M059J (cell line): ENCODE data around the gene ATP23. TPM values are rescaled to one million over a fixed set of nuclear protein-coding genes. Genes with fewer than 3 reads are reported as not detected.
A peak's percentile ranks its signal among the peaks of the same experiment; 100 is the strongest.

Experiments used
- DNase-seq: peaks from one replicate; pipeline ENCODE4 v3.0.0-alpha.2; 2012; ENCODE audit warnings: low read depth
- total RNA-seq: library from RNA; depleted of rRNA; stranded (reverse); fragments of >200 nt; shearing (Covaris generic); gene quantifications from 2 replicates; pipeline ENCODE4 v1.2.3, GENCODE V29; 2014; rRNA removed

Gene ATP23
- 20.7 and 24.8 TPM in 2 replicates for total RNA-seq

GRCh38 chr12:57941165-57941894 is at the start of gene ATP23:
TSS of gene ATP23 (plus strand) at chr12:57941567. CDS start at chr12:57941702, 135 bp downstream.
- DNase-seq = peak; percentile 92

GRCh38 chr12:57892232-57892972 is 49.0 kb upstream of the ATP23 start:
- no peak for DNase-seq

DNA sequence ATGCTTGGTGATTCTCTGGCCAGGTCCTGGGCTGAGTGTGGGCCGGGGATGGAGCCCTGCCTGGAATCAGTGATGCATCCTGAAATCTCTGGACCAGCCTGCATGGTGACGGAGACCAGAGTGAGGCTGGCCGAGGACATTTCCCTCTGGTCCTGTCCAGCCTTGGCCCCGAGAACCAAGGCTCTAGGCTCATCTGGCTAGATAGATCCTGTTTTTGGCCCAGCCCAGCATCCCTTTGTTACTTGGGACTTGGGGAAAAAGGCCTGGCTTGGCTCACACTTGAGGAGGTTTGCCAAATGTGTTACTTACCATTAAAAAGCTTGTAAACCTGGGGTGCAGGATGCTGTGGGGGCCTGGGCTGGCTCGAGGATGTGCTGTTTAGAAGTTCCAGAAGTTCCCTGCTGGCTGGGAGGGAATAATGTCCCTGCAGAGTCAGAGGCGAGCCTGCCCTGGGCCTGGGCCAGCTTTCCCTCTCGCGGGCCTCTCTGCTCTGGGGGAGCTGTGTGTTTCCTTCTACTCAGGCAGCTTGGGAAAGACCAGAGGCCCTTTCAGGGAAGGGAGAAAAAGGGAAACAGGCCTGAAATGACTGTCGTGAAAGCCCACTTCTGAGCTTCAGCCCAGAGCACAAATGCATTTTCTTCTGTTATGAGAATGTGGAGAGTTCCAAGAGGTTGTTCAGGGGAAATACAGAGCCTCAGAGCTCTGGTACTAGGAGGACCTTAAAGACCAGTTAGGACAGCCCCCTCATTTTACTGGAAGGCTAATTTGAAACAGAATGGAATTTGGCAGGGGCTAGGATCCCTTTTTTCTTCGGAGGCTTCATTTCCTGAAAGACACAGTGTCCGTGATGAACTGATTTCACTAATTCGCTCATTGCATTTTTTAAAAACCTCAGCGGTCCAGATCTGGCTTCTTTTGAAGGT is 47.7 kb upstream of the ATP23 start:
- DNase-seq = peak; percentile 80

DNA sequence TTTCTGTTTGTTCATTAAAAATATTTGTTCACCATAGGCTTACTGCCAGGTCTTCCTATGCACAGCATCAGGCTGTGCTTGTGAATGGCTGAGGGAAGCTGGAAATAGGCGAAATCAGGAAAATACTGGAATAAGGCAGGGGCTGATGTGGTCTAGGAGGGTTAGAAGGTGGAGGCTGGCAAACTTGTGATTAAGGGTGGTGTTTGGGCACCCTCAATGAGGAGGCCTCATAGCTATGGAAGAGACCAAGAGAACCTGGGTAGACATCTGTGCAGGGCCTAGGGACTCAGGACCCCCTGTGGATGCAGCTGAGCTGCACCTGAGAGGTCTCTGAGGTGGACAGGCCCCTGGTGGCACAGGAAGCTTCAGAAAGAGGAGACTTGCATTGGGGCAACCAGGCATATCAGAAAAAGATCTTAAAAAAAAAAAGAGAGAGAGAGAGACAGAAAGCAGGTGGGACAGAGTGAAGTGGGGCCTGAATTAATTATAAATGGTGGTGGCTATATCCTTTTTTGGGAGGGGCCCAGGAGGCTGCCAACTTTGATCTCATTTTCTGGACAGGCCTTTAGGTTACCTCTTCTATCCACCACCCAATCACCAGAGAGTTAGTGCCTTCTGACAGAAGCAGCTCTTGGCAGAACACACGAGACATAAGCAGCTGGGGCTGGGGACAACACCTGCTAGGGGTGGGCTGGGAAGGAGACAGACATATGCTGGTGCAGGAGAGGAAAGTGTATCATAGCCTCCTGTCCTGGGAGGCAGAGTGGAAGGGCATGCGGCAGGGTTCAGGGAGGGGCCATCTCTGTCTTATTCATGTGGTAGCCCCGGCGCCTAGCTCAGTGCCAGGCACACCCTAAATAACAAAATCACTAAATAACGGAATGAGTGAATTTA is 46.7 kb upstream of the ATP23 start:
- DNase-seq = no peak

DNA sequence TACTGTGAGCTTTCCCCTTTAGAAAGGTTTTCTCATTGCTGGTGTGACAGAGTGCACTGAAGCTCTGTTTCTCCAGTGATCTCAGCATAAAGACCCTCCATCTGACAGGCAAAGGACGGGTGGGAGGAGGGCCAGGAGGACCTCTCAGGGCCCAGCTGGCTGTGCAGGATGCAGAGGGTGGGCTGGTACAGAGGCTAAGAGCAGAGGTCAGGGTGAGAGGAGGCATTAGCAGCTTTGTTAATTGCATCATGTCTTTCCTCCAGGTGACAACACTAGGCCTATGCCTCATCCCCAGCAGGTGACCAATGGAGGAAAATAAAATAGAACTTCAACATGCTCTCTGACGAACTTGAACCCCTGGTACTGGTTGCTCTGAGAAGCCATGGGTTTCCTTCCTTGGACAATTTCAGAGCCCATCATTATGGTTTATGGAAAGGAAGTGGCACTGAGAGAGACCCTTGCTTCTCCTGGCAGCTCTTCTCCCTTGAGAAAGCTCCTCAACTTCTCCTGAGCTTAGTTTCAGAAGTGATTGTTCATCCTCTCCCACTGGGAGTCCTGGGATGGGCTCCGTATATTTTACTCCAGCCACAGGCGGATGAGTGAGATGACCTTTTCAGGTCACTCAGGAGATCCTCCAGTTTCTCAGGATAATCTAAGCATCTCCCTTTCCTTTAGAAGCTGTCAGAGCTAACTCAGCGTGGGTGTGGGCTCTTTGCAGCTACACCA is 45.8 kb upstream of the ATP23 start:
- DNase-seq = no peak

DNA sequence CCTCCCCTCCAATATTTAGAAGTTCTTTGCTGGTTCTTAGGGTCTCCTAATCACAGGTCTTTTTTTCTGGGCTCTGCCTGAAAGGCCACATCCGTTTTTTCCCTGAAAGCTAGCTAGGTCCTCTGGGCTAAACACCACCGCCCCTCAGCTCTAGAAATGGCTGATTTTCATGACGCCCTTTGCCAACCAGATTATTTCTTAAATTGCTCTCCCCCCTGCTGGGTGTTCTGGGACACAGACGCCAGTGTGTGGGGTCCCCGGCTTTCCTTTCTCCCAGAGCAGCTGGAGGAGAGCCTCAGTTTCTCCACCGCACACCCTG is 45.3 kb upstream of the ATP23 start:
- DNase-seq = no peak

DNA sequence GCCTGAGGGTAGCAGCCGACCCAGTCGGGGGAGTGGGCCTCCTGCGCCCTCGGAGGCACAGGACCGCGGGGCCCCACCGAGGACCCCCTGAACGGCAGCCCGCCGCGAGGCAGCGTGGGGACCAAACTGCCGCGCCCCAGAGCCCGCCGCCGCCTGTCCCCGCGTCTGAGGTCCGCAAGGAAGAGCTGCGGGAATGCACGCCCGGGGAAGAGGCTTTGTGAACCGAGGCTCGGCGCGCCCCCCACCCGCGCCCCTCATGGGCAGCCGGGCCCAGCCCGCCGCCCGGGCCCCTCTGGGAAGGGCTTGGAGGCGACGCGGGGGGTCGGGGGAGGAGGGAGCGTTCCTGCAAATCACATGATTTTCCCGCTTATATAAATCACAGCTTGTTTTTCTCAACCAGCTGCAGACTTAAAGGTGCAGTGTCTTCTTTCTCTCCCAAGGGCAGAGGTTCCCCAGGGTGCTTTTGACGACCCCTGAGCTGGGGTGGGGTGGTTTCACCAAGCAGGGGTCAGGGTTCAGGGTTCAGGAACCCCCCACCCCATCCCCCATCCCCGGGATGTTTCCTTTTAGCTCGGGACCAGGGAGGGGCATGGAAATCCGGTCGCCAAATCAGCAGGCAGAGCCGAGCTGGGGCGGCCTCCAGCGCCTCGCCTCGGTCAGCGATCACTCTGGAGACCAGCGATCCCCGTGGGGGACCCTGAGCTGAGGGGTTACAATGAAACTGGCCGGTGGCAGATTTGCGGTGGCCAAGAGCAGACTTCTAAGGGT is 44.7 kb upstream of the ATP23 start:
- peak; percentile 54 for DNase-seq

GRCh38 chr12:57897286-57897974 is 43.9 kb upstream of the ATP23 start:
- no peak for DNase-seq

DNA sequence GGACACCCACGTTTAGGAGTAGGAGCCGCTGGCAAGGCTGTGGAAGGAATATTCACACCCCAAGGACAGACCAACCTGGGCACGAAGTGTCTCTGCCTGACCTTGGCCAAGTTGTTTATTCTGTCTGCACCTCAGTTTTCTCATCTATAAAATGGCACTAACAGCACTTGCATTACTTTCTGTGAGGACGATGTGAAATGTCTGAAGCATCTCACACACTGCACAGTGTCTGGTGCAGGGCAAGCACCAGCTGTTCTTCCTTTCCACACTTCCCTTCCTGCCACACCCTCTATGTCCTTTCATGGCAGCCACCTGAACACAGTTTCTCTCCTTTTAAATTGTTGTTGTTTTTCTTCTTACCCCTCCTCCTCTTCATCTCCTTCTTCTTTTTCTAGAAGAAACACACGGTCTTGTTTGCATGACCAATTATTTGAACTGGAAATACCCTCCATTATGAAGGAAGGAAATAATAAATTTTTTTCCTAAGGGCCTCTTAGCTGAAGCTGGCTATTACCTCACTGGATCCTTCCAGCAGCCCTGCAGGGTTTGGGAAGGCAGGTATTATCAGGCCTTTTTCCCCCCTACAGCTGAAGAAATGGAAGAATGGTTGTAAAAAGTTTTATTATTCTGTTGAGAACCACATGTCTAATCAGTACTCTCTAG is 42.9 kb upstream of the ATP23 start:
- no peak for DNase-seq

GRCh38 chr12:57899010-57899662 is 42.2 kb upstream of the ATP23 start:
- peak; percentile 82 for DNase-seq

DNA sequence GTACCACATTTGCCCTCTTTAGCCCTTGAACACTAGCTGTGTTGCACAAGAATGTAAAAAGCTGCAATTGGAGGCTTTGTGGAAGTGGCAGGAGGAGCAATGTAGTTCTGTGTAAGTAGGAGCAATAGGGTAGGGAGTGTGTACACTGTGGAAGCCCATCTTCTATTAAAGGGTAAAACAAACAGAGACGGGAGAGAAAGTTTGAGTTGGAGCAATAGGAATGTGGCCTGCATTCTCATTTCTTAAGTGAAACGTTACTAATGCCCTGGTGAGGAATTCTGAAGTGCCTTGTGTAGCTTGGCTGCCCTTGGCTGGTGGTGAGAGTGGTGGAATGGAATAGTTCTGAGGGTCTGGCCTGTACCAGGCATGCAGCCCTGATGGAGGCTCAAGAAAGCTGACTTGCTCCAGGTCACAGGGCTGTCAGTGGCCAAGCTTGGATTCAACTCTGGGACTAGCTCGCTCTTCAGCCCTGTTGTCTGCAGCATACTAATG is 38.8 kb upstream of the ATP23 start:
- DNase-seq = no peak

DNA sequence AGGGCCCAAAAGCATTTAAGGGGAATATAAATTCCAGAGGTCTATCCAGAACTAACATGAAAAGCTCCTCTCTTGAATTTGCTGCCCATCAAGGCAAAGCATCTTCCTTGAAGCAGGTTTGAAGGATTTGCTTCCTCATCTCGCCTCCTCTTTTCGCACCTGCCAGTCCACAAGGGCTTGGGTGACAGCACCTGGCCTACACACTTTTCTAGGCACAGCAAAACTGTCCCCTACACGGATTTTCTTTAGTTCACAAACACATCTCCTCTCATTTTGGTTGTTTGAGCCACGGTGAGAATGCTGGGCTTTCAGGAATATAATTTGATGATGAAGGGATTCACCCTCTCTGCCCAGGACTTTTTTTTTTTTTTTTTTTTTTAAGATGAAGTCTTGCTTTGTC is 36.9 kb upstream of the ATP23 start:
- DNase-seq = no peak

GRCh38 chr12:57904848-57905811 is 36.2 kb upstream of the ATP23 start:
- peak; percentile 84 for DNase-seq

GRCh38 chr12:57905812-57906475 is 35.4 kb upstream of the ATP23 start:
- DNase-seq = no peak

DNA sequence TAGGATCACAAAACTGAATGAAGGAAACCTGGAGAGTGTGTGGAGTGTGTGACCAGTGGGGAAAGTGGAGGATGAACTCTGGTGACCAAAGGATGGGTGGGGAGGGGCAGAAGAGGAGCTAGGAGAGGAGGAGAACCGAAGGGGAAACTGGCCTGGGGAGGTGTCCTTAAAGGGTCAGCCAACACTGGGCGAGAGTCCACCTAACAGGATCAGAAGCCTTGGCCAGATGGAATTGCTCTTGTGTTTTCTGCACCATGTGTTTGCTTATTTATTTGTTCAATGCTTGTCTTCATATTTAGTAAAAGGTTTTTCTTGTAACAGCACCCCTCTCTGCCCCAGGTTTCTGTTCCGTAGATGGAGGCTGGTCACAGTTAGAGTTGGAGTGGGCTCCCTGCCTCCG is 34.5 kb upstream of the ATP23 start:
- no peak for DNase-seq

- DNase-seq = no peak
These were observed 34.1 kb upstream of the ATP23 start for GRCh38 chr12:57907281-57907680.
